ENCODE measurements around the gene BEAN1.
"Not testable (repeated sequence)": the region's sequence is repeated elsewhere in the genome, so short reads cannot be mapped to it uniquely, and the experiment has no call there.

DNA sequence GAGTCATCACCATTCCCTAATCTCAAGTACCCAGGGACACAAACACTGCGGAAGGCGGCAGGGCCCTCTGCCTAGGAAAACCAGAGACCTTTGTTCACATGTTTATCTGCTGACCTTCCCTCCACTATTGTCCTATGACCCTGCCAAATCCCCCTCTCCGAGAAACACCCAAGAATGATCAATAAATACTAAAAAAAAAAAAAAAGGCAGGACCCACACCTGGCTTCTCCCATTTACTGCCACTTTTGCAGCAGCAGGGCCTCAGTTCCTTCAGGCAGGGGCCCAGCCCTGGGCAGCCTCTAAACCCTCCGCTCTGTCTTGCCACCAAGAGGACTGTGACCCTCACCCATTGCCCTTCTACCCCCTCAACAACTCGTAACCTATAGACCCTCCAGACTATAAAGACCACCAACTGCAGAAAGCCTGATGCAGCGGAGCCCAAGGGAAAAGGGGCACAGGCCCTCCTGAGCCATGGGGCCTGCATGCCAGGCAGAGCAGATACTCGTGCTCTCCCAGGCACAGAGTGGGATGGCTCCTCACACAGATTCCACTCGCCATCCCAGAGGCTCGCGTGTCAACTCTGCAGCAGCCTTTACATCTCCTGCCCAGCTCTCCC, 88.0 kb downstream of the BEAN1 start:
- TF ChIP-seq, protein P1, sequence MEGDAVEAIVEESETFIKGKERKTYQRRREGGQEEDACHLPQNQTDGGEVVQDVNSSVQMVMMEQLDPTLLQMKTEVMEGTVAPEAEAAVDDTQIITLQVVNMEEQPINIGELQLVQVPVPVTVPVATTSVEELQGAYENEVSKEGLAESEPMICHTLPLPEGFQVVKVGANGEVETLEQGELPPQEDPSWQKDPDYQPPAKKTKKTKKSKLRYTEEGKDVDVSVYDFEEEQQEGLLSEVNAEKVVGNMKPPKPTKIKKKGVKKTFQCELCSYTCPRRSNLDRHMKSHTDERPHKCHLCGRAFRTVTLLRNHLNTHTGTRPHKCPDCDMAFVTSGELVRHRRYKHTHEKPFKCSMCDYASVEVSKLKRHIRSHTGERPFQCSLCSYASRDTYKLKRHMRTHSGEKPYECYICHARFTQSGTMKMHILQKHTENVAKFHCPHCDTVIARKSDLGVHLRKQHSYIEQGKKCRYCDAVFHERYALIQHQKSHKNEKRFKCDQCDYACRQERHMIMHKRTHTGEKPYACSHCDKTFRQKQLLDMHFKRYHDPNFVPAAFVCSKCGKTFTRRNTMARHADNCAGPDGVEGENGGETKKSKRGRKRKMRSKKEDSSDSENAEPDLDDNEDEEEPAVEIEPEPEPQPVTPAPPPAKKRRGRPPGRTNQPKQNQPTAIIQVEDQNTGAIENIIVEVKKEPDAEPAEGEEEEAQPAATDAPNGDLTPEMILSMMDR (IDR thresholded peaks at IDR 0.05), result not testable (repeated sequence)
- not testable (repeated sequence) for TF ChIP-seq POLR2A, EP300, POLR2AphosphoS5 (IDR thresholded peaks at IDR 0.05)
